Measurements from ENCODE around the gene PLA2G3.

Gene PLA2G3

GRCh38 chr22:31161386-31161785 lies 21.1 kb upstream of the PLA2G3 start:
- FAIRE-seq = no peak
- no peak for TF ChIP-seq POLR2A (IDR thresholded peaks at IDR 0.05; ENCODE audit: low read depth, low read length)
- DNase-seq (ENCODE audit: insufficient read length, low spot score) = no peak

- no peak for TF ChIP-seq POLR2A (IDR thresholded peaks at IDR 0.05; ENCODE audit: low read depth, low read length)
- no peak for DNase-seq (ENCODE audit: insufficient read length, low spot score)
- FAIRE-seq = no peak
These were observed 20.1 kb upstream of the PLA2G3 start for GRCh38 chr22:31160328-31160978.

- DNase-seq (ENCODE audit: insufficient read length, low spot score) (no peak), FAIRE-seq (peak; percentile 30)
- TF ChIP-seq POLR2A (IDR thresholded peaks at IDR 0.05; ENCODE audit: low read depth, low read length) = no peak
These were observed 15.1 kb upstream of the PLA2G3 start for GRCh38 chr22:31155422-31155821.

GRCh38 chr22:31154975-31155374 lies 14.7 kb upstream of the PLA2G3 start:
- no peak for TF ChIP-seq POLR2A (IDR thresholded peaks at IDR 0.05; ENCODE audit: low read depth, low read length)
- FAIRE-seq (no peak), DNase-seq (ENCODE audit: insufficient read length, low spot score) (no peak)

- TF ChIP-seq POLR2A (IDR thresholded peaks at IDR 0.05; ENCODE audit: low read depth, low read length) = no peak
- DNase-seq (ENCODE audit: insufficient read length, low spot score) (no peak), FAIRE-seq (no peak)
These were observed 13.0 kb upstream of the PLA2G3 start for GRCh38 chr22:31153357-31153756.

- no peak for TF ChIP-seq POLR2A (IDR thresholded peaks at IDR 0.05; ENCODE audit: low read depth, low read length)
- DNase-seq (ENCODE audit: insufficient read length, low spot score) (no peak), FAIRE-seq (no peak)
These were observed 11.6 kb upstream of the PLA2G3 start for GRCh38 chr22:31151872-31152271.

GRCh38 chr22:31150615-31151014 lies 10.3 kb upstream of the PLA2G3 start:
- FAIRE-seq = no peak
- TF ChIP-seq POLR2A (IDR thresholded peaks at IDR 0.05; ENCODE audit: low read depth, low read length) = no peak
- no peak for DNase-seq (ENCODE audit: insufficient read length, low spot score)

GRCh38 chr22:31148953-31149627 lies 8.8 kb upstream of the PLA2G3 start:
- DNase-seq (ENCODE audit: insufficient read length, low spot score) (peak; percentile 55), FAIRE-seq (no peak)
- TF ChIP-seq POLR2A (IDR thresholded peaks at IDR 0.05; ENCODE audit: low read depth, low read length) = no peak

- no peak for FAIRE-seq
- no peak for TF ChIP-seq POLR2A (IDR thresholded peaks at IDR 0.05; ENCODE audit: low read depth, low read length)
- no peak for DNase-seq (ENCODE audit: insufficient read length, low spot score)
These were observed 8.2 kb upstream of the PLA2G3 start for GRCh38 chr22:31148488-31148887.

- DNase-seq (ENCODE audit: insufficient read length, low spot score) = no peak
- FAIRE-seq = no peak
- TF ChIP-seq POLR2A (IDR thresholded peaks at IDR 0.05; ENCODE audit: low read depth, low read length) = no peak
These were observed 3.9 kb upstream of the PLA2G3 start for GRCh38 chr22:31144223-31144622.

GRCh38 chr22:31143537-31143936 lies 3.2 kb upstream of the PLA2G3 start:
- no peak for FAIRE-seq
- no peak for DNase-seq (ENCODE audit: insufficient read length, low spot score)
- TF ChIP-seq POLR2A (IDR thresholded peaks at IDR 0.05; ENCODE audit: low read depth, low read length) = no peak

GRCh38 chr22:31143038-31143437 lies 2.7 kb upstream of the PLA2G3 start:
- no peak for TF ChIP-seq POLR2A (IDR thresholded peaks at IDR 0.05; ENCODE audit: low read depth, low read length)
- no peak for FAIRE-seq
- no peak for DNase-seq (ENCODE audit: insufficient read length, low spot score)

- TF ChIP-seq POLR2A (IDR thresholded peaks at IDR 0.05; ENCODE audit: low read depth, low read length) = no peak
- FAIRE-seq (no peak), DNase-seq (ENCODE audit: insufficient read length, low spot score) (no peak)
These were observed 2.0 kb upstream of the PLA2G3 start for GRCh38 chr22:31142285-31142684.

- no peak for DNase-seq (ENCODE audit: insufficient read length, low spot score)
- FAIRE-seq = no peak
These were observed 1.2 kb upstream of the PLA2G3 start for GRCh38 chr22:31141551-31141950.

GRCh38 chr22:31140746-31141145 lies 438 bp upstream of the PLA2G3 start:
- no peak for TF ChIP-seq POLR2A (IDR thresholded peaks at IDR 0.05; ENCODE audit: low read depth, low read length)
- DNase-seq (ENCODE audit: insufficient read length, low spot score) (no peak), FAIRE-seq (no peak)

More at GRCh38 chr22:31141551-31141950, 1.2 kb upstream of the PLA2G3 start:
- TF ChIP-seq POLR2A (IDR thresholded peaks at IDR 0.05; ENCODE audit: low read depth, low read length) = no peak
